Dermis microvascular lymphatic vessel endothelial cell (primary cell): Measurements from ENCODE around the gene COL6A2. TPM values are rescaled to one million over a fixed set of nuclear protein-coding genes. Genes with fewer than 3 reads are reported as not detected.

Experiments
- DNase-seq, 2 donors: peaks; one replicate each; pipeline versions ENCODE4 v3.0.0 to v3.0.0-alpha.2; 2010; ENCODE audit warnings: low read depth in 2 of 2
- total RNA-seq: library from RNA; depleted of rRNA; stranded (reverse); fragments of >200 nt; gene quantifications from 2 replicates; pipeline ENCODE4 v1.2.1, GENCODE V29; 2014

The COL6A2 gene
- total RNA-seq, 1 donor from 2014 or later = 6.5 TPM

DNA sequence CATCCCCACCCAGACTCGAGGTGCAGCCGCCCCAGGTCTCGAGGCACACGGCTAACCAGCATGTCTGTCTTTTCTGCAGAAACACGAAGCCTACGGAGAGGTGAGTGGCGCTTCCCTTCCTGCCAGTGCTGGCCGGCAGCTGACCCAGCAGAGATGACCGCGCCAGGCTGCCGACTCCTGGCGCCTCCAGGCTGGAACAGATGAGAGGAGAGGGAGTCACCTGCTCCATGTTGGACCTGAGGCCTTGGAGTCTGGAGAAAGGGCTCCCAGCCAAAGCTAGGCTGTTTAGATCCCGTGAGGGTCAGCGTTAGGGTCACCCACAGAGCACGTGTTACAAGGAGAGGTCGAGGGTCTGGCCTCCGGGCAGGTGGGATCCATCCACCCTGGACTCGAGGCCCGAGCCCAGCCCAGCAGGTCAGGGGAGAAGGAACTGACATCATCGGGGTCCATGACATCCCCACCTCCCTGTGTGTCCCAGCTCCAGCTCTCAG lies 14.9 kb downstream of the COL6A2 start:
- no peak for DNase-seq

DNA sequence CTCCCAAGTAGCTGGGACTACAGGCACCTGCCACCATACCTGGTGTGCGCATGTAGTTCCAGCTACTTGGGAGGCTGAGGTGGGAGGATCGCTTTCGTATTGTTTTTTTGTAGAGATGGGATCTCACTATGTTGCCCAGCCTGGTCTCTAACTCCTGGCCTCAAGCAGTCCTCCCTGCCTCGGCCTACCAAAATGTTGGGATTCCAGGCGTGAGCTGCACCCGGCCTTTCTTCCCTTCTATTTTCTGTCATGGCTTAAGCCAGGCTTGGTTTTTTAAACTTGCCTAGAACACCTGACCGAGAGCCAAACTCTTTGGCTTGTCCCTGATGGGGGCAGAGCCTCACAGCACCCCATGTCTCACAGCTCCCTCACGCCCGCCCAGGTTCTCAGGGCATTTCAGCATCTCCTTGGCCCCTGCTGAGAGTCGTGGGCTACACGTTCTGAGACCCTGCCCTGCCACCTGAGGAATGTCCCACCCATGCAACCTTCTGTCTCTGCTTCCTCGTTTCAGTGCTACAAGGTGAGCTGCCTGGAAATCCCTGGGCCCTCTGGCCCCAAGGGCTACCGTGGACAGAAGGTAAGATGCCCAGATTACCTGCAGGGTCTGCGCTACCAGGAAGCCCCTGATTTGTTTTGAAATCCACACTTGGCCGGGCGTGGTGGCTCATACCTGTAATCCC lies 15.7 kb downstream of the COL6A2 start:
- DNase-seq = no peak

DNA sequence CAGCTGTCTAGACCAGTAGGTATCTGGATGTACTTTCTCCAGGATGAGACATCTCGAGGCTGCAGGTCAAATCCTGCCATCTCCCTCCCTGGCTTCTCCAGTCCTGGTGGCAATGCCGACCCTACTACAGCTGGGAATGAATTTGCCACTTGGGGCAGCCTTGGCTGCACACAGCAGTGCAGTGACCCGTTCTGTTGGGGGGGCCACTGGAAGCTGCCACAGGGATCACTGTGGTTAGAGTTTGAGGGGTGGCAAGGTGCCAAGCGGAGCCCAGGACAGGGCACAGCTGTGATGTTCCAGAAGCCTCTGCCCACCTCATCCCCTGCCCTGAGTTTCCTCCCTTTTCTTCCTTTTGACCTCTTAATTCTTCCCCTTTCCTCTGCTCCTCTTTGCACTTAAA lies 17.1 kb downstream of the COL6A2 start:
- DNase-seq = no peak

- no peak for DNase-seq
Observed at GRCh38 chr21:46115441-46116188, 17.7 kb downstream of the COL6A2 start.

GRCh38 chr21:46116189-46116775 lies 18.4 kb downstream of the COL6A2 start:
- DNase-seq = no peak

GRCh38 chr21:46116776-46117585 lies 19.1 kb downstream of the COL6A2 start:
- no peak for DNase-seq

DNA sequence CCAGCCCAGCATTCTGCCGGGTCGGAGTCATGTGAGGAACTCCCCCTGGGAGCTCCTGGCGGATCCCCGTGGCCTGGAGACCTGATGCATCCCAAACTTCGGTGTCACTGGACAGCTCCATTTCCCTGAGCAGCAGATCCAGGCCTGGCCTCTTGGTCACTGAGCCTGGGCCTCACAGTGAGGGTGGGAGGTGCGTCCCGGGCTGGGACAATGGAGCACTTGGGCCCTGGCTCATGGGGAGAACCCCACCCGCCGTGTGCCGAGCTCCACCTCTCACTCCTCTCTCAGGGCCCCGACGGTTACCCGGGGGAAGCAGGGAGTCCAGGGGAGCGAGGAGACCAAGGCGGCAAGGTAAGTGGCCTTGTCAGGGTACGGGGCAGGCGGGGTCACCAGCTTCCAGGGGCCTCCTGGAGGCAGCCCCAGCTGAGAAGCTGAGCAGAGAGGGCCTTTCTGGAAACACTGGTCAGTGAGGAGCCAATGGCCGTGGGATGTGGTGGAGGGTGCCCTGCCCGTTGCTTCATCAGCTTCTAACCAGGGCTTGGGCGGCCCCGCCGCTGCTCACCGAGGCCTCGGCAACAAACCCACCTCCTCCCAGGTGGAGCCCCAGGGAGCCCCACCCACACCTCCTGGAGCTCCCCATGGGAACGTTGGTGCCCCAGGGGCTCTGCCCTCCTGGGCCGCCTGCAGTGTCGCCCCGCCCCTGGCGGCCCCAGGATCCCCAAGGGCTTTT lies 19.8 kb downstream of the COL6A2 start:
- no peak for DNase-seq

- DNase-seq = no peak
Observed at GRCh38 chr21:46118316-46119143, 20.6 kb downstream of the COL6A2 start.

DNA sequence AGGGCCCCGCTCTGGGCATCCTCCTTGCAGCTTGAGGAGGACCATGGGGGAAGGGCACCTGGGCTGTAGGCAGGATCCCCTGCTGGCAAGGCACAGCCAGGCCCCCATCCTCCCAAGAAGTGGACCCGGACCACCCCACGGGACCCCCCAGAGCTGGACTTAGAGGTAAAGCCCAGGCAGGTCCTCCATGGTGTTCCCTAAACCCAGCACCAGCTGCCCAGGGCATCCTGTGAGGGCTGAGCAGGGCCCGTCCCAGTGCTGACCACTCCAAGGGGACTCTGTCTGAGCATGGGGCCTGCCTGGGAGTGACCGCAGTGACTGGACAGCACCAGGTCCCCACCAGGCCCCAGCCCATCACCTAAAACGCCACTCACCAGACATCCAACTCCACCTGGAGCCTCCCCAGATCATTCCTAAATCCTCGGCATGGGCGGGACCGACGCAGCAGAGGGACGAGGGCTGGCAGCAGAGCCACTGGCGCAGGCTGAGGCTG lies 21.3 kb downstream of the COL6A2 start:
- DNase-seq = no peak

DNA sequence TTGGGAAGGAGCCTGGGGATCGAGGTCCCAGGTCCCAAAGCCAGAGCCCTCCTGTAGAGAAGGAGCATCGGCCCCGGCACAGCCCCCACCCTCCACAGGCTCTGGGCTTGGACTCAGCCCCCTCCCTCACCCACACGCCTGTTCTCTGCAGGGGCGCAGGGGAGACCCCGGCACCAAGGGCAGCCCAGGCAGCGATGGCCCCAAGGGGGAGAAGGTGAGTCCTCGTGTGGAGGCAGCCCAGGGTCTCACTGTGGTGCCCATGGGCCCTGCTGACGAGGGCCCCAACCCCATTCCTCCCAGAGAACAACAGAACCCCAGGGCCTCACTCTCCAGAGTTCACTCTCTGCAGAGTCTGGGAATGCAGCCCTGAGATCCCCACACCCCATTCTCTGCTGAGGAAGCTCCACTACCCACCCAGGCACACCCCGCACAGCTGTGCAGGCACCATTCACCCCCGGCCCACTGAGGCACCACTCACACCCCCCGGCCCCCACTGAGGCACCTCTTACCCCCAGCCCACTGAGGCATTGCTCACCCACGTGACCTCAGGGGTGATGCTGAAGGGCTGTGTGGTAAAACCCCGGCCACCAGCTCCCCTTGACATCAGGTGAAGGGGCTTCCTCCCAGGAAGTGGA lies 21.8 kb downstream of the COL6A2 start:
- DNase-seq = no peak

DNA sequence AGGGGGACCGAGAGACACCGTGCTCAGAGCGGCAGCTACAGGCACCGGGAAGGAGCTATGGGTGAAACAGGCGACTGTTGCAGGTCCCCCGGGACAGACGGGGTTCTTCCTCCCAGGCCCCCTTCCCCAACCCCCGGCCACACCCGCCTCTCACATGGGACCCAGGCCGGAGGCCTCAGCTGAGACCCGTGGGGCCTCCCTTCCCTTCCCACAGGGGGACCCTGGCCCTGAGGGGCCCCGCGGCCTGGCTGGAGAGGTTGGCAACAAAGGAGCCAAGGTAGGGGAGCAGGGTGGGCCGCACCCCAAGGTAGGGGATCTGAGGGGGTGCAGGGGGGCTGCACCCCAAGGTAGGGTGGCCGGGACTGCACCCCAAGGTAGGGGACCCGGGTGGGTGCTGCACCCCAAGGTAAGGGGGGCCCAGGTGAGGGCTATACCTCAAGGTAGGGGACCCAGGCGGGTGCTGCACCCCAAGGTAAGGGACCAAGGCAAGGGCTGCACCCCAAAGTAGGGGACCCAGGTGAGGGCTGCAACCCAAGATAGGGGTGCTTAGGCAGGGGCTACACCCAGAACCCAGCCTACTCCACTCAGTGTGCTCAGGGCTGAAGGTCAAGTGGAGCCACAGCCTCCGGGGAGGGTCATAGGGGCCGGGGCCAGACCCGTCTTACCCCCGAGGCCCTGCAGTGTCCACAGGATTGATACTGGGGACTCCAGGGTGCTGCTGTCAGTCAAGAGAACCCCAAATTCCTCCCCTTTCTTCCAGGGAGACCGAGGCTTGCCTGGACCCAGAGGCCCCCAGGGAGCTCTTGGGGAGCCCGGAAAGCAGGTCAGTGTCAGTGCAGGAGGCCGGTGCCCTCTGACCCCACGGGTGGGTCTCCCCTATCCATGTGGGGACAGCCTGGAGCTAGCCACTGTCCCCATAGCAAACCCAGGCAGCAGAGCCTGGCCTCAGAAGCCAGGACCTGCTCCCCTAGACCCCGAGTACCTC lies 22.7 kb downstream of the COL6A2 start:
- no peak for DNase-seq

GRCh38 chr21:46121286-46122221 lies 23.6 kb downstream of the COL6A2 start:
- DNase-seq = no peak

DNA sequence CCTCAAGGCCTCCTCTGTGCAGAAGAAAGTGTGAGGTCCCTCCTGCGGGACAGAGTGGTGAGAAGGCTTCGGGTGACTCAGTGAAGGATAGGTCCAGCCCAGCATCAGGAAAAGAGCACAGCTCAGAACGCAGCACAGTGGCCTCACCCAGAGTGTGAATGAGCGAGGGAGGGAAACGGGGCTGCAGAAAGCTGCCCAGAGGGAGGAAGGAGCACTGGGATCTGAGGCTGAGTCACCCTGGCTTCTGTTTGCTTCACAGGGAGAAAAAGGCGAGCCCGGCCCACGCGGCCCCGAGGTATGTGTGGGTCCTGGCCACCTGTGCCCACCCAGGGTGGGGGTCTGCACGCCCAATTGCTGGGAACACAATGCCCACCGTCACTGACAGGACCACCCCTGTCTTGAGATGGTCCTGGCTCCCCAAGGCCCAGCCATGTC lies 24.3 kb downstream of the COL6A2 start:
- DNase-seq = no peak

DNA sequence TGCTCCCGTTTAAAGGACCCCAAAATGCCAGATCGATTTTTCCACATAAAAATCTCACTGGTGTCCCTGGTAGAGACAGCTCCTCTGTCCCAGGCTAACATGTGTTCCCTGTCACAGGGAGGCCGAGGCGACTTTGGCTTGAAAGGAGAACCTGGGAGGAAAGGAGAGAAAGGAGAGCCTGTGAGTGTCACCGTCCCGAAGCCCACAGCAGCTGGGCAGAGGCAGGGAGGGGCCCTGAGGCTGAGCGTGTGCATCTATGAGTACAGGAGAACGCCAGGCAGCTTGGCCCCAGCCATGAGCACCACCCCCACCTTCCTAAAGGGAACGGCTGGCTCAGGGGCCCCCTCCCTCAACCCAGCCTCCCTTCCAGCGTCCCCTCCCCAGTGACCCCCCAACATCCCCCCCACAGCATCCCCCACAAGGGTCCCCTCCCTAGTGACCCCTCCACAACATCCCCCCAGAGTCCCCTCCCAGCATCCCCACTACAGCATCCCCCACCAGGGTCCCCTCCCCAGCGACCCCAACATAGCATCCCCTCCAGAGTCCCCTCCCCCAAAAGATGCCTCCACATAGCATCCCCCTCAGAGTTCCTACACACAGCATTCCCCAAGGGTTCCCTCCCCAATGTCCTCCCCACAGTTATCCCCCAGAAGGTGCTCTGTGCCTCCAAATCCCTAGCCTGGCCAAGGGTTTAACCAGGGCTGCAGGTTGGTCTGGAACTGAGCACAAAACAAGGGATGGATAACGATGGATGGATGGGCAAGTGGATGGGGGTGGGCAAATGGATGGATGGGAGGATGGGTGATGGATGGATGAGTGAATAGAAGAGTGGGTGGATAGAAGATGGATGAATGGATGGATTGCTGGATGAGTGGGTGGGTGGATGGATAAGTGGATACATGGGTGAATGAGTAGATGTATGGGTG lies 25.1 kb downstream of the COL6A2 start:
- no peak for DNase-seq

GRCh38 chr21:46124083-46124925 lies 26.4 kb downstream of the COL6A2 start:
- no peak for DNase-seq
